HepG2 (cell line): ENCODE data around the gene TRAPPC10. TPM values are rescaled to one million over a fixed set of nuclear protein-coding genes. Genes with fewer than 3 reads are reported as not detected.
"Not testable (repeated sequence)": the region's sequence is repeated elsewhere in the genome, so short reads cannot be mapped to it uniquely, and the experiment has no call there.

ENCODE experiments used
- ATAC-seq: fragments of 200-7000 bp; cut with Tn5 transposase; 3 replicates; pipeline ENCODE4 v1.9.1; 2020; ENCODE audit warnings: mild to moderate bottlenecking, moderate library complexity
- BruUV-seq: library from RNA; stranded (reverse); fragments of 400-500 nt; replicated peaks from 2 replicates; lab custom pipeline; 2021; lab: Mats Ljungman, UMichigan
- CTCF ChIA-PET: fragments of 300-600 bp; formaldehyde crosslinking; extraction: SDS; loops from one replicate; lab custom pipeline; 2021; ENCODE audit warnings: low total read pairs, inconsistent platforms, low intra/inter-chr PET ratio; lab: Yijun Ruan, JAX
- POLR2A ChIA-PET: fragments of 350-600 bp; sonication (Branson Sonifier 250); formaldehyde crosslinking; loops from one replicate; lab custom pipeline; 2020; ENCODE audit warnings: antibody characterized with exemption, inconsistent platforms; lab: Yijun Ruan, JAX
- DNase-seq: peaks from one replicate; pipeline ENCODE4 v3.0.0-alpha.2; 2015; ENCODE audit warnings: low spot score
- FAIRE-seq: peaks from 3 replicates; lab custom pipeline; 2011; peaks lifted over from hg19 to GRCh38; lab: Jason Lieb, UNC
- H2AFZ ChIP-seq: one replicate; pipeline ENCODE4 v1.6.1; 2011; ENCODE audit warnings: low read length, inconsistent platforms
- H3K27ac ChIP-seq: fragments of 300-600 bp; 3 replicates; pipeline ENCODE4 v1.8.0; 2011; ENCODE audit warnings: mixed run types, mild to moderate bottlenecking, mixed read lengths, low read length, inconsistent platforms; ENCODE audit not compliant: insufficient read depth; ENCODE audit errors: extremely low read length
- H3K27me3 ChIP-seq, 2 experiments: fragments of 200-600 bp in 1 of 2; 2 replicates in 1 of 2; 3 replicates in 1 of 2; pipeline versions ENCODE4 v1.6.0 to v1.8.0; 2011; ENCODE audit warnings: low read length in 2 of 2, mild to moderate bottlenecking in 2 of 2, moderate library complexity in 2 of 2, inconsistent platforms in 1 of 2; ENCODE audit not compliant: insufficient read depth in 2 of 2, control insufficient read depth in 1 of 2
- H3K36me3 ChIP-seq, 2 experiments: fragments of 200-600 bp in 1 of 2; replicated peaks in 1 of 2; 2 replicates in 1 of 2; 3 replicates in 1 of 2; pipeline versions ENCODE4 v1.5.1 to v1.8.0; 2011; ENCODE audit warnings: low read length in 2 of 2, inconsistent platforms in 1 of 2; ENCODE audit not compliant: insufficient read depth in 2 of 2, control insufficient read depth in 1 of 2
- H3K4me1 ChIP-seq: 2 replicates; pipeline ENCODE4 v1.5.1; 2012; ENCODE audit warnings: low read length, inconsistent platforms; ENCODE audit not compliant: insufficient read depth
- H3K4me2 ChIP-seq: 2 replicates; pipeline ENCODE4 v1.6.0; 2011; ENCODE audit warnings: low read depth, low read length, inconsistent platforms
- H3K4me3 ChIP-seq, 3 experiments: fragments of 200-600 bp in 1 of 3; sonication (generic), shearing (Covaris generic) in 1 of 3; replicated peaks in 1 of 3; 2 replicates each; pipeline ENCODE4 v1.5.1; 2011 to 2016; ENCODE audit warnings: low read length in 3 of 3, inconsistent platforms in 2 of 3, low read depth in 2 of 3, mild to moderate bottlenecking in 2 of 3, control low read depth in 1 of 3, mixed read lengths in 1 of 3; ENCODE audit not compliant: insufficient read depth in 1 of 3
- H3K79me2 ChIP-seq: one replicate; pipeline ENCODE4 v1.6.1; 2011; ENCODE audit warnings: low read length, inconsistent platforms; ENCODE audit not compliant: insufficient read depth
- H3K9ac ChIP-seq: 2 replicates; pipeline ENCODE4 v1.6.0; 2011; ENCODE audit warnings: mild to moderate bottlenecking, low read depth, low read length, inconsistent platforms; ENCODE audit not compliant: insufficient read depth
- H3K9me3 ChIP-seq: 2 replicates; pipeline ENCODE4 v1.5.1; 2012; ENCODE audit warnings: mild to moderate bottlenecking, low read length
- H4K20me1 ChIP-seq: 2 replicates; pipeline ENCODE4 v1.6.0; 2011; ENCODE audit warnings: inconsistent platforms, mild to moderate bottlenecking, low read length, moderate library complexity; ENCODE audit not compliant: insufficient read depth
- WGBS: methylation state at CpG from one replicate; pipeline ENCODE4 v1.1.6; 2017; ENCODE audit warnings: low lambda C conversion rate; 5-methylcytosine and 5-hydroxymethylcytosine counted together
- in situ Hi-C: cut with HindIII; loops from 2 replicates; pipeline ENCODE4 v1.10.0; 2017; ENCODE audit warnings: low pct_unique_long_range_greater_than_20kb; ENCODE audit not compliant: extremely low pct_ligation_motif_present
- intact Hi-C: fragments of 100-400 bp; cut with micrococcal nuclease; formaldehyde crosslinking; loops from one replicate; pipeline ENCODE4 v1.10.0; 2022; ENCODE audit not compliant: unreplicated experiment
- polyA plus RNA-seq, 8 experiments: library from polyadenylated mRNA; depleted of rRNA in 3 of 8; stranded (reverse) in 7 of 8; unstranded in 1 of 8; fragments of >200 nt; fragmentation: Illumina TruSeq in 4 of 8; extraction: Trizol in 4 of 8; gene quantifications; 2 replicates each; pipeline versions ENCODE4 v1.2.1 to v1.2.3, GENCODE V29; 2011 to 2016; ENCODE audit warnings: low read depth in 4 of 8, missing spikeins in 1 of 8, mixed read lengths in 1 of 8; ENCODE audit not compliant: insufficient read depth in 1 of 8
- total RNA-seq, 5 experiments: library from RNA; depleted of rRNA; stranded (reverse); fragments of >200 nt; fragmentation: Illumina TruSeq; extraction: Trizol; gene quantifications; 2 replicates each; pipeline ENCODE4 v1.2.3, GENCODE V29; 2016; ENCODE audit warnings: low read depth in 1 of 5

TRAPPC10 gene
- total and polyA plus RNA-seq, 2 of the 13 experiments (the other 11 are each of a cell fraction or from before 2014, with no cell fraction given), result 10.6 to 16.5 TPM

- FAIRE-seq, H3K4me3 ChIP-seq, H4K20me1 ChIP-seq, POLR2A ChIA-PET, CTCF ChIA-PET, H2AFZ ChIP-seq, H3K9me3 ChIP-seq, H3K4me2 ChIP-seq, H3K36me3 ChIP-seq, in situ Hi-C loops, H3K27ac ChIP-seq, H3K4me1 ChIP-seq, intact Hi-C loops, H3K27me3 ChIP-seq, H3K79me2 ChIP-seq, DNase-seq, H3K9ac ChIP-seq, ATAC-seq: not testable (repeated sequence)
- TSS peak; percentile 68 for BruUV-seq
- WGBS, result no CpG with 5 or more reads among the region's 22 CpGs
Measured at GRCh38 chr21:44144784-44145602, 132.9 kb downstream of the TRAPPC10 start.

- H3K79me2 ChIP-seq, H3K9ac ChIP-seq, H3K4me2 ChIP-seq, POLR2A ChIA-PET, H3K36me3 ChIP-seq, H3K4me1 ChIP-seq, H3K27me3 ChIP-seq, intact Hi-C loops, ATAC-seq, CTCF ChIA-PET, H4K20me1 ChIP-seq, H3K27ac ChIP-seq, H2AFZ ChIP-seq, FAIRE-seq, H3K4me3 ChIP-seq, DNase-seq, in situ Hi-C loops, H3K9me3 ChIP-seq, BruUV-seq: not testable (repeated sequence)
- no CpG with 5 or more reads among the region's 12 CpGs for WGBS
Measured at GRCh38 chr21:44145616-44146015, 133.5 kb downstream of the TRAPPC10 start.

DNA sequence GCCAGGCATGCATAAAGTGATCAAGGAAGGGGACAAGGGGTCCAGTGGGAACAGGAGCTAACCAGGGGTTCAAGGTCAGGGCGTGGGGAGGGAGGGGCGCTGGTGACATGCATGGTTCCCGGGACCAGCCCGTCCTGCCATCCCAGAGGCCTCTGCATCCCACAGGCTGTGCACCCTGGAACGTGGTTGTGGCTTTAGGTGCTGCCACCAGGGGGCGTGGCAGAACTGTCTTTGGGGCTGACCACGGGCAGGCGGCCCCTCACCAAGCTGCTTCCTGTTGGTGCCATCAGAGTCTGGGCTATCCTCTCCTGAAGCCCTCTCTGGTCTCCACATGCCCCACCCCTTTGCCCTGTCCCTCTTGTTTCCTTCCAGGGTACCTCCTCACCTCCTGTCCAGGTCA lies 135.0 kb downstream of the TRAPPC10 start:
- BruUV-seq, H3K4me3 ChIP-seq, CTCF ChIA-PET, DNase-seq, H3K4me1 ChIP-seq, H3K36me3 ChIP-seq, intact Hi-C loops, H4K20me1 ChIP-seq, H3K9ac ChIP-seq, H3K4me2 ChIP-seq, in situ Hi-C loops, H2AFZ ChIP-seq, FAIRE-seq, H3K27ac ChIP-seq, H3K27me3 ChIP-seq, H3K9me3 ChIP-seq, H3K79me2 ChIP-seq, POLR2A ChIA-PET: not testable (repeated sequence)
- no CpG with 5 or more reads among the region's 8 CpGs for WGBS
- peak; percentile 85 for ATAC-seq

DNA sequence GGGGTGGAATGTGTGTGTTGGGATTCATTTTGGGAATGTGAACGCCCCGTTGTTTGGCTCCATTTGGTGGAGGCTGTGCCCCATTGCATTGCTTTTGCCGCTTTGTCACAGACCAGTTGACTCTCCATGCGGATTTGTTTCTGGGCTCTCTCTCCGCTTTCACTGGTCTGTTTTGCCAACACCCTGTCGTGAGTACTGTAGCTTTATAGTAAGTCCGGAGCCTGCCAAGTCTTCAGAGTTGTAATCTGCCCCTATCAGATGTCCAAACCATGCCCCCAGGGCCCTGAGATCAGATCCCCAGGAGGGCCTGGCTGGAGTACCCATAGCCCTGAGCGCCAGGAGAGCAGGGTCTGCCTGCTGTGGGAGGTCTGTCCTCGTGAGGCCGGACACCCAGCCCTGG lies 138.1 kb downstream of the TRAPPC10 start:
- BruUV-seq, ATAC-seq, intact Hi-C loops, CTCF ChIA-PET, H3K9me3 ChIP-seq, H3K4me3 ChIP-seq, FAIRE-seq, in situ Hi-C loops, H3K9ac ChIP-seq, H3K27ac ChIP-seq, POLR2A ChIA-PET, H3K4me2 ChIP-seq, H3K79me2 ChIP-seq, DNase-seq, H3K27me3 ChIP-seq, H3K36me3 ChIP-seq, H2AFZ ChIP-seq, H3K4me1 ChIP-seq, H4K20me1 ChIP-seq: not testable (repeated sequence)
- WGBS, result no CpG with 5 or more reads among the region's 10 CpGs
